Measurements from ENCODE around the gene EFHD2.

DNA sequence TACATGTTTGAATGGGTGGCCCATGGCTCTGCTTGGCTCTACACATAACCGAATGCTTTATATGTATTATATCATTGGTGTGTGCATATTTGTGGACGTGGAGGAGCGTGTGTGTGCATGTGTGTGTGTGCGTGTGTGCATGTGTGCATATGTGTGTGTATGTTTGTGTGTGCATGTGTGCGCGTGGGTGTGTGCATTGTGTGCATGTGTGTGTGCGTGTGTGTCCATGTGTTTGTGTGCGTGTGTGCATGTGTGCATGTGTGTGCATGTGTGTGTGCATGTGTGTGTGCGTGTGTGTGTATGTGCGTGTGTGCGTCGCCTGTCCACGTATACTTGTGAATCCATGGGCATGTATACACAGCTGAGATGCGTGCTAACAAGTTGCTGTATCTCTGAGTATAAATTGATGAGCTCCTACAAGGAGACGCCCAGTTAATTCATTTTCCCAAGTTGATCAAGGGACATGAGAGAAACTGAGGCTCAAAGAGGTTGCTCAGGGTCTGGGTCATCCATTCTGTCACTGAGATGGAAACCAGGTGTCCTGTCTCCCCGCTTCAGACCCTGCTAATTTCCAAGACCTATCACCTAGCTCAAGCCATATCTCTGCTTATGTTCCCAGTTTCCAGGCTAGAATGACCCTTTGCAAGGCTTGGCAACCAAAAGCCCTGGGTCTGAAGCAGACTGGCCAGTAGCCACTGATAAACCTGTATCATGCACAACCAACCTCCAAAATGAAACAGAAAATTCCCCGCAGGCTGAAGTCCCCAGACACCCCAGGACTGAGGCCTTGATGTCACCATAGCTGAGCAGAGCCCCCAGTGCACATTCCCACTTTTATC, 25.8 kb downstream of the EFHD2 start:
- TF ChIP-seq POLR2A (IDR thresholded peaks at IDR 0.05) (no peak), POLR2AphosphoS5 (IDR thresholded peaks at IDR 0.05; ENCODE audit: insufficient read depth in 1 of 2, low read depth in 1 of 2) (no peak)
- TF ChIP-seq, protein P1, sequence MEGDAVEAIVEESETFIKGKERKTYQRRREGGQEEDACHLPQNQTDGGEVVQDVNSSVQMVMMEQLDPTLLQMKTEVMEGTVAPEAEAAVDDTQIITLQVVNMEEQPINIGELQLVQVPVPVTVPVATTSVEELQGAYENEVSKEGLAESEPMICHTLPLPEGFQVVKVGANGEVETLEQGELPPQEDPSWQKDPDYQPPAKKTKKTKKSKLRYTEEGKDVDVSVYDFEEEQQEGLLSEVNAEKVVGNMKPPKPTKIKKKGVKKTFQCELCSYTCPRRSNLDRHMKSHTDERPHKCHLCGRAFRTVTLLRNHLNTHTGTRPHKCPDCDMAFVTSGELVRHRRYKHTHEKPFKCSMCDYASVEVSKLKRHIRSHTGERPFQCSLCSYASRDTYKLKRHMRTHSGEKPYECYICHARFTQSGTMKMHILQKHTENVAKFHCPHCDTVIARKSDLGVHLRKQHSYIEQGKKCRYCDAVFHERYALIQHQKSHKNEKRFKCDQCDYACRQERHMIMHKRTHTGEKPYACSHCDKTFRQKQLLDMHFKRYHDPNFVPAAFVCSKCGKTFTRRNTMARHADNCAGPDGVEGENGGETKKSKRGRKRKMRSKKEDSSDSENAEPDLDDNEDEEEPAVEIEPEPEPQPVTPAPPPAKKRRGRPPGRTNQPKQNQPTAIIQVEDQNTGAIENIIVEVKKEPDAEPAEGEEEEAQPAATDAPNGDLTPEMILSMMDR (IDR thresholded peaks at IDR 0.05): no peak

All from vagina (tissue), 2 donors.